NCI-H748 treated with DMSO at 0.1 percent for 48 hours (cell line): ENCODE data around the gene CAMKMT.
A peak's percentile ranks its signal among the peaks of the same experiment; 100 is the strongest.

Experiments used
- DNase-seq: peaks from one replicate; lab custom pipeline; 2025; lab: John Stamatoyannopoulos, UW

The CAMKMT gene

DNA sequence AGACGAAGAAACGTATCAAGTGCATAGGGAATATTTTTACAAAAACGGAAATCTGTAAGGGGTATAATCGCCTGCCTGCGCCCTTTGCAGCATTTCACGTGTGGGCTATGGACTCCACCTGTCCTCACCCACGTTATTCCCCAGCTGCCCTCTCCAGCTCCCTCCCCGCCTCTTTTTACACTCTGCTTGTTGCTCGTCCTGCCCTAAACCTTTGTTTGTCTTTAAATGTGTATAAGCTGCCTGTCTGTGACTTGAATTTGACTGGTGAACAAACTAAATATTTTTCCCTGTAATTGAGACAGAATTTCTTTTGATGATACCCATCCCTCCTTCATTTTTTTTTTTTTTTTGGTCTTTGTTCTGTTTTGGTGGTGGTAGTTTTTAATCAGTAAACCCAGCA is 410.4 kb downstream of the CAMKMT start:
- DNase-seq: peak; percentile 53

DNA sequence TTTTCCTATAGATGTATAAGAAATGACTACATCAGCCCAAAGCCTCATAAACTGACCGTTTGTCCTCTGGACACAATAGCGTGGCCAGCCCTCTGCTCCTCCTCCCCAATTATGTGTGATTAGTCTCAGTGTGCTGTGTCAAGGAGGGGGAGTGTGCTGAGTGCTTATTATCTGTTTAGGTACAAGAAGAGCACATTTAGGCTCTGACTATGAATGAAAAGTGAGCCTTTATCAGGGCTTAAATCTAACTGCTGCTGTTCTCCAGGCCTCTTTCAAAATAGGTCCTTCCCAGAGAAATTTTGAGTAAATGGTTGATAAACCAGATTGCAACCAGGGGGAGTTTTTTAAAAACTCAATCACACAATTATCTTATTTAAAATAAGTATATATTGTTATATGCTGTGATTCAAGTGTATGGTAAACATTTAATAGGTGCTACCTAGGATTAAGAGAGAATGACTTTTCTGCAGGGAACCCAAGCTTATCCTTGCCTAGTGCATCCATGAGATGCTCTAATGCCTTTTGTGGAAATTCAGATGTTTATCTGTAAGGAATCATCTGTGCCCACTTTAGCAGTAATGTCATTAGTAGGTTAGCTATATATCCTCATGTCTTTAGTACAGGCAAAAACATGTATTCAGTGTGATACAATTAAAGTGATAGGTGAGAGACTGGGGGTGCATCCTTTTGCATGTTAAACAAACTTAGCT is 411.1 kb downstream of the CAMKMT start:
- DNase-seq: peak; percentile 95

DNA sequence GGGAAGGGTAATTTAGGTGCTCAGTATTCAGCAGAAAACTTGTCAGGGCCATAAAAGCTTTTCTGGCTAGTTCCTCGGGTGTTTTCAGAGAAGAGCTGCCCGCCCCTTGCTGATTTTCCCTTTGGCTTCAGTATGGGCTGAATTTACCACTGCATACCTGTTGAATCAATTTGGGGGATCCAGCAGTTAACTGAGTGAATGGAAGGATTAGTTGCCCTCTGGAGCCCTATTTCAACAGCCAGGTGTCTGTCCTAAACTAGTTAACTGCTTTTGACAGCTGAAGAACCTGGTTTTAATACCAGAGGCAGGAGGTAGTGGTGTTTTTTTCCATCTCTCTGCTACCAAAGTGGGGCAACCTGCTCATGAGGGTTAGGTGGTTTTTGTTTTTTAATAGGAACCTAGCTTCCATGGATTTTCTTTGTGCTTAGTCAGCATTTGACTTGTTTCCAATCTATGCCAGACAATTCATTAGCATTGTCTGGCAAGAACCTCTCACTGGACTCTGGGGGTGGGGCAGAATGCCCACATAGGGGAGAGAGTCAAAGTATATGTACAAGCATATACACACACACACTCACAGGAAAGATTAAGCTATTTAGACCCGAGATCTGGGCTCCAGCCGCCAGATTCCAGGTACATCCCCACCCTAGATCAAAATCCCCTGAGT is 413.2 kb downstream of the CAMKMT start:
- DNase-seq: peak; percentile 59

DNA sequence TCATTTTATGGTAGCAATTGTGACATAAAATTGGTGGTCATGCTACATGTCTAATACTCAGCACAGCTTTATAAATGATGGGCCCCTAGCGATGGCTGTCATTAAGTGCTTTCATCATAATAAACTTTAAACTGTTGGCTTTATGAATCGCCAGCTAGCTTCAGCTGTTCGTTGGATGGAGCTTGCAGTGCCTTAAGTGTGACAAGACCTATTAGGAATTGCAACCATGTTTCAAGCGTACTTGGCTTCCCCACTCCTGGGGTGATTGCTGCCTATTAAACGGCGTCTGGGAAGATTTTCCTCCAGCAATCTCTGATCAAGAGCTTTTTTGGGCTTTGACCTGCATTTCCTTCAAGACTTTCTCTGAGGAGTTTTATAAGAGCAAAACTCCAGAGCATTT is 415.3 kb downstream of the CAMKMT start:
- DNase-seq: no peak

DNA sequence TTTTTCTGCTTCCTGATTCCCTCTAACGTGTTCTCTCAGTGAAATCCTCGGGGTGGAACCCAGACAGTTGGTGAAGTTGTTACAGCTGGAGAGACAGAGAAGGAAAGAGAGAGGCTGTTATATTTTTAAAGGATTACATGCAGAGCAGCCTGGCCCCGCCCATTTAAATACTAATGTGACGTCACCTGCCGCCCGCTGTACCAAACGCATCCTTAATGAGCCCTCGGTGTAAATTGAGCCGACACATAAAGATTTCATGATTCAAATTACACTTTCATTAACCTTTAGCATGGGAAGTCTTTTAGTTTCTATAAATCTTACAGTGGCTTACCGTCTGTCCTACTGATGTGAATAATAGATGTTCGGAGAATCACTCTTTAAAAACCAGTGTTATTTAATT is 415.8 kb downstream of the CAMKMT start:
- DNase-seq: peak; percentile 74

DNA sequence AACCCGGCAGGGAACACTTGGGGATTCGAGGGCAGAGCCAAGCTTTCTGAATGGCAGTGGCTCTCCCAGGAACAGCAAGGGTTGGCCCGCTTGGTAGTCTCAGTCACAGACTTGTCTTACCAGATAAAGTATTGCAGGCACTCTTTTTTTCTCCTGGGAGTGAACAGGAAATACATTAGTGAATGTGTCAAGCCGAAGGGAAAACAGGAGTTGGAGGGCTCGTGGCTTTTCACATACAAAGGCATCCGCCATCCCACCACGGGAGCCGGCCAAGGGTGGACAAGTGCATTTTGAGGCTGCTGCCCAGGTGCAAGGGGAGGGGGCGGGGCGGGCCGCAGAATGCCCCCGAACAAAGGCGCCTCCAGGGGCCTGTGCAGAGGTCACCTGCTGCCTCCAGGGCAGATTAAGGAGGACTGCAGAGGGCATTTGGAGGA is 416.5 kb downstream of the CAMKMT start:
- peak; percentile 6 for DNase-seq

DNA sequence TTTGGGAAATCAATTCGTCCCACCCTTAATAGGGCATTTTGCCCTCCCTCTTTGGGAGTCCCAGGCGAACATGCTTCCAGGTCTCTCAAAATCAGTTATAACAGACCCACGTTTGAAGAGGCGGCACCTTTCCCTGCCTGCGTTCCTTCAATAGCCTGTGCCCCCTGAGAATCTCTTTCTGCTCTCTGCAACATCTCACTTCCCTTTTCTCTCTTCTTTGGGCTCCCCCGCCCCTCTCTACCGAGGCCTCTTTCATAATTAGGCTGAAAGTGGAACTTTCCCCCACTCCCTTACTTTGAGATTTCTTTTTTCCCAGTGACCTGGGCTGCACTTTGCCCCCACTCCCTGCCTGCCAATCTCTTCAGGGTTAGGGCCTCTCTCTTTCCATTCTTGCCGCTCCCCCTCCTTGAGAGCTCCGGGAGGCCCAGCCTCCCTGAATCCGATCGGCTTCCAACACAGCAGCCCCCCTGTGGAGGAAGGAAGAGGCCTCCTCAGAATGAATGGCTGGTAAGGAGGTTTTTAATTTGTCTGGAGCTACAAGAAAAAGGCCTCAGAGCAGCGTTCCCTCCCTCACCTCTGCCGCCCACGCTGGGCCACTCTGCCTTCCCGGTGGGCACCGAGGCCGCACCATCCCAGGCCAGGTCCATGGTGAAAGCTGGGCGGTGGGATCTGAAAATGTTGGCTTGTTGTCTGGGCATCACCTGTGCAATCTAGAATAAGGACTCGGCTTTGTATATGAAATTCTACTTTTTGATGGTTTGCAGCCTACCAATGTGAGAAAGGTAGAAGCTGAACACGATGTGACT is 417.1 kb downstream of the CAMKMT start:
- DNase-seq: no peak

DNA sequence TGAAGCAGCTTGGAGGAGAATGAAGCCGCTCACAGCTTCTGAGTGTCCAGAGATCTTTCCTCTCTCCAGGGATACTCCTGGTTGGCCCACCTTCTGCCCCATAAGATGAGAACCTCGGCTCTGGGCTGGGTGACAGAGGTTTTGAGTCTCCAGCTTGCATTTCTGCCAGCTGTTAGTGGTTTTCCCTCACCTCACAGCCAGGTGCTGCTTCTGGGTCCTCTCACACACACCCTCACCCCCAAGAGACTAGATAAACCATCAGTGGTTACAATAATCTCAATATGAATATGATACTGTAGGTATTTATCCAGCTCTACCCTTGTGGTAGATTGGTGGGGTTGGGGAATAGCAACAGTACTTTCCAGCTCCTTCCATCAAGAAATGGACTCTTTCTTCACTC is 418.0 kb downstream of the CAMKMT start:
- DNase-seq: no peak

DNA sequence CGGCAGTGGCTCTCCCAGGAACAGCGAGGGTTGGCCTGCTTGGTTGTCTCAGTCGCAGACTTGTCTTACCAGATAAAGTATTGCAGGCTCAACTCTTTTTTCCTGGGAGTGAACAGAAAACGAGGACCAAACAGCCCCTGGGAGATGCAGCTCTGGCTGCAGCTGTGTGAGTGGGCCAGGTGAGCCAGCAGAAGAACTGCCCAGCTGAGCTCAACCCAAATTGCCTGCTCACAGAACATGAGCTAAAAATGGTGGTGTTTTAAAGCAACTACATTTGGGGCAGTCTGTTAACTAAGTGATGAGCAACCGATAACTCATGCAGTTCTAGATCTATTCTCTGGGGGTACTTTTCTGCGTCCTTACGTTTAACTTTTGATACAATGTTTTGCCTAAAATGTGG is 418.7 kb downstream of the CAMKMT start:
- DNase-seq: no peak

DNA sequence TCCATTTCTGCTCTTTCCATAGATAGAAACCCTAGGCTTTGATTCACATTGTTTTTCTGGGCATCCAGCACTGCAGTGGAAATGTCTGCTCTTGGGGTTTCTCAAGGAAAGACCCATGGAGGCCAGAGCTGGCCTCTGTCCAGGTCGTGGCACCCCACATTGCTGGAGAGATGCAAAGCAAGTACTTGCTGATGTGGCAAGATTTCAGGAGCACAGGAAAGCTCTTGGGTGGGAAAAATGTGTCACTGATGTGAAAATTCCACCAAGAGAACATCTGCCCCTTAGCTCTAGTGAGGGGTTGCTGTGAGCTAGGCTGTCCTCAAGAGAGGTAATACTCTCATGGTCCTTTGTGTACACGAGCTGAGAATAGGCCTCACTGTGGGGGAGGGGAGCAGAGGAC is 423.7 kb downstream of the CAMKMT start:
- no peak for DNase-seq

DNA sequence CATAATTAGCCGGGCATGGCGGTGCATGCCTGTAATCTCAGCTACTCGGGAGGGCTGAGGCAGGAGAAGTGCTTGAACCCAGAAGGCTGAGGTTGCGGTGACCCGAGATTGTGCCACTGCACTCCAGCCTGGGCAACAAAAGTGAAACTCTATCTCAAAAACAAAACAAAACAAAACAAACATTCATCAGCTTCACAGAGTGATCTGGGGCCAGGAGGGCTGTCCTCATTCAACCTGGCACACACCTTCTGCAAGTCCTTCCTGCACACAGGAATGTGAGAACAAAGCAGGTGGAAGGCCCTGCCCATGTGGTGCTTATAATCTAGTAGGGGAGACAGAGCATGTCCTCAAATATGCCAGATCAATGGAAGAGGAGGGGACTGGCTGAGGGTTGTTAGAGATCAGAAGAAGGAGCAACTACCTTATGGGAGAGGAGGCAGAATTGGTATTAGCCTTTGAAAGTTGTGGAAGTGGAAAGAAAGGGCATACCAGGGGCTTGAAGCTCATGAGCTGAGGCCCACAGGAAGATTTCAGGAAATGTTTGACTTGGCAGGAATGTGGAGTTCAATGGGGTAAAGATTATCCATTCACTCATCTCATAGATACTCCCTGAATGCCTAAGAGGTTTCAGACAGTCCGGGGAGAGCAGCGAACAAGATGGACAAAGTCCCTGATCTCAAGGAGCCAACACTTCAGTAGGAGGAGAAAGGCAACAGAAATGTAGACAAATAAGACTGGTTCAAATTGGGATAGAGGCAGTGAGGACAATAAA is 424.5 kb downstream of the CAMKMT start:
- no peak for DNase-seq

DNA sequence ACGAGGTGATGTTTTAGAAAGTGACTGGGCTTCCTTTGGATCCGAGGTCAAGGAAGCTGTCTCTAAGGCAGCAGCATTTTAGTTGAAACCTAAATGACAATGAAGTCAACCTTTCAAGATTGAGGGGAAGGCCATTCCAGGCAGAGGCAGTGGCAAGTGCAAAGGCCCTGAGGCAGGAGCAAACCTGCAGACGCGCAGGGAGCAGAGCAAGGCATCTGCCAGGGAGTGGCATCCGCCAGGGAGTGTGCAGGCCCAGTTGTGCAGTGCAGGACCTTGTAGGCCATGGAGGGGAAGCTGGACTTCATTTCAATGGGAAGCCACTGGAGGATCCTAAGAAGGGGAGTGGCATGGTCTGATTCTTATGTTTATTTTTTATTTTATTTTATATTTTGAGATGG is 425.1 kb downstream of the CAMKMT start:
- DNase-seq: no peak

DNA sequence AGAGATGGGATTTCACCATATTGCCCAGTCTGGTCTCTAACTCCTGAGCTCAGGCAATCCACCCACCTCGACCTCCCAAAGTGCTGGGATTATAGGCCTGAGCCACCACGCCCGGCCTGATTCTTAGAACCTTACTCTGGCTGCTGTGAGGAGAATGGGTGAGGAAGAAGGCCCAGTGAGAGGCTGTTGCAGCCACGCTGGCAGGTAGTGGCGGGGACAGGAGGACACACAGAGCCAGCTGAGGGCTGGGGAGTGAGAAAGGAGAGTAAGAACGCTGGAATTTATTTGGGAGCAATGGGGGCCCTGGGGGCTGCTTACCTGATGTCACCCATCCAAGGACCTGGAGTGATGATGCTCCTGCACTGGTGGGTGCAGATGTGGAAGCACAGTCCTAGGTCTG is 425.9 kb downstream of the CAMKMT start:
- DNase-seq: no peak

DNA sequence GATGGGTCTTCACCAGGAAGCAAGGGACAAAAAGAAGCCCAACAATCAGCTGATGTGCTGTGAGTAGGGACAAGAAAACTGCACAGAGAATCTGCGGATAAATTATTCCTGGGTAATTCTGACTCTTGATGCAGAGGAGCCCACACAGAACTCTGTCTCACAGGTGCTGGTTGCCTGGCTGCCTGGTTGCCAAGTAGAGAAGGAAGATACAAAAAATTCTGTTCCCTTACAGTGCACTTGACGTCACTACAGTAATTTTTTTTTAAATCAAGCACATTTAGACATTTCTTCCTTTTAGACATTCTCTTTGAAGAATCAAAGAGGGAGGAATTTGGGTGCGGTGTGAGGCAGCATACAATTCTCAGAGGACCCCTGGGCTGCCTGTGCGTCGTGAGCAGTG is 427.7 kb downstream of the CAMKMT start:
- no peak for DNase-seq

DNA sequence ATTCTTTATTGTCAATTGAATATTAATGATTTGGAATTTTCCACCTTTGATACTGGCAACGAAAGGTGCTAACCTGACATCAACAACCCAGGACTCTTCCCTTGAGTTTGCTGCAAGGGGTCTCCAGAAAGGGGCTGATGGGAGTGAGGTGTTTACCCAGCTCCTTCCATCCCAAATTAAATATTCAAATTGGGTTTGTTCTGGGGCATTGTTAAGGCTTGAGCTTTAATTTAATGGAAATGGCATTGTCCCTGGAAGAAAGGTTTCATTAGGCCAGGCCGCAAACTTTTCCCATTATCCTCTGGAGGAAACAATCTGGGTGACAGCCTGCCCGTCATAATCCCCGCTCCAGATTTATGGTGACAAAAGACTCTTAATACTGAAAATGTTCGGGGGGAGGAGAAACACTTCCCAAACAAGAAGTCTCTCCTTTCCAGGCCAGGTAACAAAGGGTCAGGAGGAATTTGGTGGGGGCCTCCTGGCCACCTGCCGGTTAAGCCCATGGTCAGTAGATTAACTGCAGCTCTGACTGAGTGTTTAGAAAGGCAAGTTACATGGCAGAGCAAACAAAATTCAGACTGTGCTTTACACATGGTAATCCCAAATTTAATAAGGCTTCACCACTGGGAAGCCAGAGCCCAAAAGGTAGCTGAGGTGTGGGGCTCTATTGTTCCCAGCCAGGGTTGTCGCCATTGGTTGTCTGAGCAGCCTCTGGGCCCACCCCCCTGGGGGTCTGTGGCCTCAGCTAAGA is 428.4 kb downstream of the CAMKMT start:
- DNase-seq: no peak

DNA sequence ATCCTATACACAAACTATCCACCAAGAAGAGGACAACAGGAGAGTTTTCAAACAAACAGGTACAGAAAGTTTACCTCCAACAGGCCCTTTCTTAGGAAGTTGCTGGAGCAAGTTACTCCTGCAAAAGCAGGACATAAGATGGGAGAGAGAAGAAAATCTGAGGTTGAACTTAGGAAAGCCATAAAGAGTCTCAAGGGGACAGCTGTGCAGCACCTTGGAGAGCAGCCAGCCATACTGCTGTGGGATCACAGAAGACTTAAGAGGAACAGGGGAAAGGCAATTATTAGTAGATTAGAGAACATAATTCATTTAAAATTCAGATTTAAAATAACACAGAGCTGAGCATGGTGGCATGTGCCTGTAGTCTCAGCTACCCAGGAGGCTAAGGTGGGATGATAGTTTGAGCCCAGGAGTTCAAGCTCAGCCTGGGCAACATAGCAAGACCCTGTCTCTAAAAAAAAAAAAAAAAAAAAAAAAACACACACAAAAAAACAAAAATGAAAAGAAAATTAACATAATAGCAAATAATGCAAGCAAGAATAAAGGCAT is 431.6 kb downstream of the CAMKMT start:
- DNase-seq: no peak

DNA sequence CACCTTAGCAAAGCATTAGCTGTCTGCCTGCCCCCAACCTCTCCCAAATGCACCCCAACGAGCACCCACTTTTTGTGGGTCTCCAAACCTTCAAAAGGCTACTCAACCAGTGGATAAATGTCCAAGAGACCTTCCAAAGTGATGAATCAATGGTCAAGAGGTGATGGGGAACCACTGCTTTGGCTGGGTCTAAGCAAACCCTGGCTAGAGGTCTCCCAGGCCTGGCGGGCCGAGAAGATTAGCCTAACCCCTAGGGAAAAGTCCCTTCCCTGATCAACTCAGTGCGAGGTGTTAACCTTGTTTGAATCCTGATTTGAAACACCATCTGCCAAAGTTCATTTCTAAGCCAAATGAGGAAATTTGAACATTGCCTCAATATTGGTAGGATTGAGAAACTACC is 435.0 kb downstream of the CAMKMT start:
- no peak for DNase-seq

DNA sequence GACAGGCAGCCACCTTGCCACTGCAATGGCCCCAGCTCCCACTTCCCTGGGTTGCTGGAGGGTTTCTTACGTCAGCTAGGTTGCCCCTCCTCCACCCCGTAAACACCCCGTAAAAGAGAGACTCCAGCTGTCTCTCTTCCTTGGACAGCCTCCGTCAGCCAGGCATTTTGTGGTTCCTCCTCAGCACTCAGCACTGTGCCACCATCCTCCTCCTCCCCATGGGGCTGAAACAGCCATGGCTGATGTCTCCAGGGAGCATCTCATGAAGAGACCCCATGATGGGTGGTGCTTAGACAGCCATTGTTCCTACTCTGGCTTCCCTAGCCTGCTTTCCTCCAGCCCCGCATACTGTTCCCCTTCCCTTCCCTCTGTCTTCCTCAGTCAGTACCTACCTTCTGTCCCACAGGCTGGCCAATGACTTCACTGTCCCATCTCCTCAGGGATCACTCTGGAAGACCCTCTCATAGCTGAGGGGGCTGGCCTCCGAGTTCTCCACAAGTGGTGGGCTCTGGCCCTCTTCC is 436.5 kb downstream of the CAMKMT start:
- DNase-seq: no peak

DNA sequence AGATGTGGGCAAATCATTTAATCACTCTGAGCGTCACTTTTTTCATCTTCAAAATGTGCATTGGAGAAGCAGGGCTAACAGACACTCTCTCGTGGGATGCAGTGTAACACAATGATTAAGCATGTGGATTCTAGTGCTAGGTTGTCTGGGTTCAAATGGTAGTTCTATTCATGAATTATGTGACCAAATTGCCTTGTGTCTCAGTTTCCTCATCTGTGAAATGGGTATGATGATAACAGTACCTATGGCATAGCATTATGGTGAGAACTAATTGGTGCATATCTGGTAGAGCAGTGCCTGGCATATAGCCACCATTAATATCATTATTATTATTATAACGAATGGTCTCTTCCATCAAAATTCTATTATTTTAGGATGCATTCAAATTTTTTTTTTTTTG is 437.4 kb downstream of the CAMKMT start:
- no peak for DNase-seq

DNA sequence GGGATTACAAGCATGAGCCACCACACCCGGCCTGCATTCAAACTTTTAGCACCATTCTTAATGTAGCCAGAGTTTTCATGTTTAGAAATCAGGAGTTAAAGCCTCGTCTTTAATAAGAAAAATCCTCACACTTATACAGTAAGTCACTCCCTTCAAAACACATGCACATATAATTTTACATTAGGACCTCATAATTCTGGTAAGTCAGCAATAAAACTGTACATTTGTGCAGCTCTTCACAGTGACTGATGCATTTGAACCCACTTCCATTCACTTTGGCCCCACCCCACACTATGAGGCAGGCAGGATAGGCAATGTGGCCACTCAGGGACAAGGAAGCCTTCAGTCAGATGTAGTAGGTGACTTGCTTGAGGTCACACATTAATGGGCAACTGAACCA is 438.0 kb downstream of the CAMKMT start:
- no peak for DNase-seq

DNA sequence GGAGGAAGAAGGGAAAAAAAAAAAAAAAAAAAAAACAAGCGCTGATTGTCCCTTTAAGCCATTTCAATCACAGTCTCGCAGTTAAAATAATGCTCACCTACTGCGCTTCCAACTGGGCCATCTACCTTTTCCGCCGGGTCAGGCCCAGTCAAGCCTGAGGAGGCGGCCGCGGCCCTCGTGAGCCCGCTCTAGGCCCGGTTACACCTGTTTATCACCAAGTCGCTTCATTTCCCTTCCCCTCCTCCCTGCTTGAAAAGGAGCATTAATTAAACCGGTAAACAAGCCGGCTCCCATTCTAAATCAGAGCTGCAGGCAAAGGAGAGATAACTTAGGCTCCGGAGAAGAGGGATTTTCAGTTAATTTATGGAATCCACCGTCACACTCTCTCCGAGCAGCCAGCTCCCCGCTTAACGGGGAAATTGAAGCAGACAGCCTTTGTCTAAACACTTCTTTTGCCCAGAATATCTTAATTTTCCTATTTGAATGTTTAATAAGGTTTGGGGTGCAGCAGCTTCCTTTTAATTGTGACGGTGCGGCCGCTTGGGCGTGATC is 439.6 kb downstream of the CAMKMT start:
- DNase-seq: no peak
